ENCODE results near the gene OR5AL1.
"Not testable (repeated sequence)": the region's sequence is repeated elsewhere in the genome, so short reads cannot be mapped to it uniquely, and the experiment has no call there.

The OR5AL1 gene

DNA sequence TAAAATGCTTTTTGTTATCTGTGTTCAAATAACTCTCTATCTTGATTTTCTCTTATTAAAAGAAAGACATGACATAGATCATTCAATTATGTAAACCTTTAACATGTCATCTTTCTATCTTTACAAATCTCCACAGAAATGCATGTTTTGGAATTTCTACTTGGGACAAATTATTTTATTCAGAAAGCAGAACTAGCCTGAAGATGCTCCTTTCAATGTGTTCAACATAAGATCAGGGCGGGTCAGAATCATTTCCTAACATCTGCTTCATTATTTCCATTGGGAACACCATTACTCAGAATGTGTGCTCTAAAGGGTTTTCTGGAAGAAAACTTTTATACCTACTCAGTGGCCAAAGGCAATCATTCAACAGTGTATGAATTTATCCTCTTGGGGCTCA lies at the start of gene OR5AL1:
Gene OR5AL1 (plus strand): TSS at position 301 of the 400 bp plus-strand sequence.
- no peak for DNase-seq (ENCODE audit: low spot score)

DNA sequence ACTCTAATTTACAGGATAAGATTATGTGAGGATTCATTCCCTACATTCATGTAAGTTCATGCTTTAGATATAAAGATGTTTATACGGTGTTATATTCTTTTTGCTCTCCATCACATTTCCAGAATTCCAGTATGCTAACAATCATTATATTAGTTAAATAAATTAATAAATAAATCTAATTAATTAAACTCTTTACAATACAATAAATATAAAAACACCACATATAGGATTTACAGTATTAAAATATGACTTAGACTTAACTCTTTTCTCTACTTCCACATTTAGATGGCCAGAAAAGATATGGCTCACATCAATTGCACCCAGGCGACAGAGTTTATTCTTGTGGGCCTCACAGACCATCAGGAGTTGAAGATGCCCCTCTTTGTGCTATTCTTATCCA lies 37.2 kb upstream of the OR5AL1 start, which contains the start of gene OR8U1:
Gene OR8U1 (plus strand): TSS at position 301 of the 400 bp plus-strand sequence. CDS start 0 bp downstream, at position 301.
- no peak for DNase-seq (ENCODE audit: low spot score)

- no peak for DNase-seq (ENCODE audit: low spot score)
Observed at GRCh38 chr11:56380120-56380519, 32.4 kb upstream of the OR5AL1 start.

DNA sequence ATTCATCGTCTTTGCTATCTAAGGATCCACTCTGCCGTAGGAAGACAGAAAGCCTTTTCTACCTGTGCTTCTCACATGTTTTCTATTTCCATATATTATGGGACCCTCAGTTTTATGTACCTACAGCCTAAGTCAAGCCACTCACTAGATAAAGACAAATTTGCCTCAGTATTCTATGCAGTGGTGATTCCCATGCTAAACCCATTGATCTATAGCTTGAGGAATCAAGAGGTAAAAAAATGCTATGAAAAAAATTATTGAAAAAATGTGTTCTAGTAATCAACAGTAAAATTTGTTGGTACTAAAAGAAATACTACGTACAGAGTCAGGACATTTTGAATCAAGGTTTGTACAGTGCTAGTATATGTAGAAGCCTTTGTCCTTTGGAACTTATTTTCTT lies 18.1 kb upstream of the OR5AL1 start:
- no peak for DNase-seq (ENCODE audit: low spot score)

GRCh38 chr11:56396047-56396446 lies 16.4 kb upstream of the OR5AL1 start:
- DNase-seq (ENCODE audit: low spot score), result no peak

DNA sequence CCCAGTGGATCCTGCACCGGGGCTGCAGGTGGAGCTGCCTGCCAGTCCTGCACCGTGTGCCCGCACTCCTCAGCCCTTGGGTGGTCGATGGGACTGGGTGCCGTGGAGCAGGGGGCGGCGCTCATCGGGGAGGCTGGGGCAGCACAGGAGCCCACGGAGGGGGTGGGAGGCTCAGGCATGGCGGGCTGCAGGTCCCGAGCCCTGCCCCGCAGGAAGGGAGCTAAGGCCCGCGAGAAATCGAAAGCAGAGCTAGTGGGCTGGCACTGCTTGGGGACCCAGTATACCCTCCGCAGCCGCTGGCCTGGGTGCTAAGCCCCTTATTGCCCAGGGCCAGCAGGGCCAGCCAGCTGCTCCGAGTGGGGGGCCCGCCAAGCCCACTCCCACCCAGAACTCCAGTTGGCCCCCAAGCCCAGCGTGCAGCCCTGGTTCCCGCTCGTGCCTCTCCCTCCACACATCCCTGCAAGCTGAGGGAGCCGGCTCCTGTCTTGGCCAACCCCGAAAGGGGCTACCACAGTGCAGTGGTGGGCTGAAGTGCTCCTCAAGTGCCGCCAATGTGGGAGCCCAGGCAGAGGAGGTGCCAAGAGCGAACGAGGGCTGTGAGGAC lies 10.5 kb upstream of the OR5AL1 start:
- DNase-seq (ENCODE audit: low spot score), result not testable (repeated sequence)

DNA sequence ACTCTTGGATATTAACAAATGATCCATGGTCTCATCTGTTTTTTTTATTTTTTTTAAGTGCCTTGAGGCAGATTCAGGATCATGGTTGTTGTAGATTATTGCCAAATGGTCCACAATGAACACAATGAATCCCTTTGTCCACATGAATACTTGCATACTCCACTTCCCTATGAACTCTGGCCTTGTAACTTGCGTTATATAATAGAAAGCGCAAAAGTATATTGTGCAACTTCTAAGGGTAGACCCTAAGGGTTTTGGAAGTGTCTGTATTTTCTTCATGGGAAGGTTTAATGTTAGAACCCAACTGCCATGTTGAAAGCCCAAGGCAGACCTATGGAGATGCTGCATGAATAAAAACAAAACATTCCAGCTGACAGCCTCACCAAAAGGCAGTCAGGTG lies 8.1 kb upstream of the OR5AL1 start:
- no peak for DNase-seq (ENCODE audit: low spot score)

- no peak for DNase-seq (ENCODE audit: low spot score)
Observed at GRCh38 chr11:56410801-56411200, 1.7 kb upstream of the OR5AL1 start.

GRCh38 chr11:56453521-56453920 lies 41.0 kb downstream of the OR5AL1 start:
- no peak for DNase-seq (ENCODE audit: low spot score)

DNA sequence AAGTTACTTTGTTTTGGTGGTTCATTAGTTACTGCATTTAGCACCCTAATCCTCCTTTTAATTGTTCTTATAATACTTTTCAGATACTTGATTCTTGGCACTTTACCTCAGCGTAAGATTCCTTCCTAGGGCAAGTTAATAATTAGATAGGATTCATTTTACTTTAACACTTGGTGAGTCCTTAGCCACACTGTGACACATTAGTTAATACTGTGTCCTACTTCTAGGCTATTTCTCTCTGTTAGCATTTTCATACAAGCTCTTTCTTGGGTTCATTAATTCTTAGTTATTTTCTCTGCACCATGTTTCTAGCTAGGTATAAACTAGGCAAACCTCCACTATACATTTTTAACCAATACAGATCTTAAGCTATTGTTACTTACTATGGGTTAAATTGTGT lies 44.6 kb downstream of the OR5AL1 start:
- DNase-seq (ENCODE audit: low spot score), result no peak
